GM21367 (cell line): ENCODE measurements around the gene CDC73.
"Not testable (repeated sequence)": the region's sequence is repeated elsewhere in the genome, so short reads cannot be mapped to it uniquely, and the experiment has no call there.

Experiments
- ATAC-seq: cut with Tn5 transposase; IDR thresholded peaks from one replicate; pipeline ENCODE4 v1.9.1; 2021; ENCODE audit not compliant: unreplicated experiment

The CDC73 gene

DNA sequence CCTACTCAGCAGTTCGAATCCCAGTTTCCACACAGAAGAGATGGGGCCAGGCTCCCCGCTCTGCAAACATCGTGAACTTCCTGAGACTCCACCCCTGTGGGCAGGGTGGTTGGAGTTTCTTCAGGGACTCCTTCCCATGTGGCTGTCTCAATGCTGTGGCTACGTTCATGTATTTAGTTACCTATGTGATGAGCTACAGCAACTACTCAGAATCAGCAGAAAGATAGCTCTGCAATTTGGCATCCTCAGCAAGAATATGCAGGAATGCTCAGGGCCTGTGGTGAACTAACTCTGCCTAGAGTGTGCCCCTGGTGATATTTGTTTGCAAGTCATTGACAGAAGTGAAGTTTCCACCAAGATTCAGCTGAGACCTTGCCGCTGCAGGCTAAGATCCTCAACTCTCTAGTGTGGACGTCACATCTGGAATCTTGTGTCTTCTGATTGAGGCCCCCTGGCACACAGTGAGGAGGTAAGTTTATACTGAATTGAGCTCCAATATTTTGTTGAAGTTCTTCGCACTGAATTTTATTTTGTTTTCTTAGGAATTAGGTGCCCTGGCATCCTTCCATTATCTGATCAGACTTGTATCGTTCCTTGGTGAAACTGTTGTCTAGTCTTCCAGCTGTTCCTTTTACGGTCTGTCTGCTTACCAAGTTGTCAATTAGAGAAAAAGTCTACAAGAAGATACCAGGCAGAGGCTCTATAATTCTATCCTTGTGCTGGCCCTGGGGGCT, 8.4 kb upstream of the CDC73 start:
- ATAC-seq = no peak

DNA sequence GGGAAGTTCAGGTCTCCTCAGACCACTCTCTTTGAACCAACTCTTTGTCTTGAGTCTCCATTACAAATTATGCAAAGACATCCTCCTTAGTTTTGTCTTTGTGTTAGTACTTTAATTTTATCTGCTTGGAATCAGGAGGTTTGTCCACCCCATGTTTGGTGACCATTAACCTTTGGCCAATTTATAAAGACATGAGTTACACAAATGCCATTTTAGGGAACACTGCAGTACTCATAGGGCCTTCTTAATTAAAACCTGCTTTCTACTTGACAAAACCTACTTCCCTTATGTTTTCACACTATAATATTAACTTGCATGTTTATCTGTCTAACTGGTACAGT, 7.9 kb upstream of the CDC73 start:
- no peak for ATAC-seq

DNA sequence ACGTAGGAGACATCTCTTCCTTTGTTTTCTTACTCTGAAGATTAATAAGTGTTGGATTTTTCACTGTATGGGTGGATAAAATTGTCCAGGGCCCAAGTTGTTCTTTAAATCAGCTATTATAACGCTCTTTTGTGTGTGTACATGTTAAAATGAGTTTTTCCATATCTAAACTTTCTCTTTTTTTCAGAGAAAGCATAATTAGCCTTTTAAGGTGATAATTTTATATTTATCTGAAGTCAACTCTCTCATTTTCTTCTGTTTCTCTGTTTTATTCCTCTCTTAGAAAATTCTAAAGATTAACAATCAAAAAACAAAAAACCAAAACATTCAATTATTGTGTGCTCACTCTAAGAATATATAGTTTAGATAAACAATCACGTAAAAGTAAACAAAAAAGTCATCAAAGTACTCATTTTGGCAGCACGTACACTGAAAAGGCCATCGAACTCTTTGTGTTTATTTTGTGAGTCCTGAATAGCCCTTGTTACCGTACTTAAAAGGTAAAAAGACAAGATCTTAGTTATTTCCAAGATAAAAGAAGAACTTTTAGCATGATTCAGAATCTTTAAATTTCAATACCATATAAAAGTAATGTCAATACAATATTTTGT, 7.2 kb upstream of the CDC73 start:
- ATAC-seq = no peak

DNA sequence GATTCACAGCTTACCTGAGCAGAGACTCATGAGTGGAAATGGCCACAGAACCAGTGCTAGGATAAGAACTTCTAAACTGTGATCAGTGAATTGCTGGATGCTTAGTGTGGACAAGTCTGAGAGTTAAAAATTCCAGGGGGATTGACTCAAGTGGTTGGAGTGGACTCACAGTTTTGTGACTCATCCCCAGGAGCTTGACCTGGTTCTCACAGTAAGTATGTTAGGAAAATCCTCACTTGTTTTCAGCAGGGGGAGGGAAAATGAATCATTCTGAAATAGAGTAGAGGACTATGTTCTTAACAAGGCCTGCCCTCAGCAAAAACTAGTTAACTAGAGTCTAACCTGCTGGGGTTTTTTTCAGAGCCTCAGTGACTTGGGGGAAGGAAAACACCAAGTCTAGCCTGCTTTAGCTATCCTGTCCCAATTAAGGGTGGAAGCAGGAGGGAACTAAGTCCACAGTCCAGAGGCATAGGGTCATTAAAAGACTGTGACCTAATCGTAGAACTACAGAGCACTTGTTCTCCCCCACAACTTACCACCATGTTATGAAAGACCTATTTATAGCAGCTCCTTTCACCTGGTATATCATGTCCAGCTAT, 6.1 kb upstream of the CDC73 start:
- no peak for ATAC-seq

DNA sequence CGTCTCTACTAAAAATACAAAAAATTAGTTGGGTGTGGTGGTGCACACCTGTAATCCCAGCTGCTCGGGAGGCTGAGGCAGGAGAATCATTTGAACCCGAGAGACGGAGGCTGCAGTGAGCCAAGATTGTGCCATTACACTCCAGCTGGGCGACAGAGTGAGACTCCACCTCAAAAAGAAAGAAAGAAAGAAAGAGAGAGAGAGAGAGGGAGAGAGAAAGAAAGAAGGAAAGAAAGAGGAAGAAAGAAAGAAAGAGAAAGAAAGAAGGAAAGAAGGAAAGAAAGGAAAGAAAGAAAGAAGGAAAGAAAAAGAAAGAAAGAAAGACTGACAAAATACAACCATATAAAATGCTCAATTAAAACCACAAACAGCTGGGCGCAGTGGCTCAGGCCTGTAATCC, 4.7 kb upstream of the CDC73 start:
- not testable (repeated sequence) for ATAC-seq

DNA sequence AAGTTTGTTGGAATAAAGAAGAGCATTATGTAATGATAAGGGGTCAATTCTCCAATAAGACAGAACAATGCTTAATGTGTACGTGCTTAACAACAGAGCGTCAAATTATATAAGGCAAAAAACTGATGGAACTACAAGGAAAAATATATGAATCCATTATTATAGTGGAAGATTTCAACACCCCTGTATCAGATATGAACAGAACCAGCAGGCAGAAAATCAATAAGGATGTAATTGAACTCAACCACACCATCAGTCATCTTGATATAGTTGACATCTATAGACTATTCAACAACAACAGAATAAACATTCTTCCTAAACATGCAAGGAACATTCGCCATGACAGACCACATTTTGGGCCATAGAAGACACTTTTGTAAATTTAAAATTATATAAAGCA, 3.6 kb upstream of the CDC73 start:
- no peak for ATAC-seq

DNA sequence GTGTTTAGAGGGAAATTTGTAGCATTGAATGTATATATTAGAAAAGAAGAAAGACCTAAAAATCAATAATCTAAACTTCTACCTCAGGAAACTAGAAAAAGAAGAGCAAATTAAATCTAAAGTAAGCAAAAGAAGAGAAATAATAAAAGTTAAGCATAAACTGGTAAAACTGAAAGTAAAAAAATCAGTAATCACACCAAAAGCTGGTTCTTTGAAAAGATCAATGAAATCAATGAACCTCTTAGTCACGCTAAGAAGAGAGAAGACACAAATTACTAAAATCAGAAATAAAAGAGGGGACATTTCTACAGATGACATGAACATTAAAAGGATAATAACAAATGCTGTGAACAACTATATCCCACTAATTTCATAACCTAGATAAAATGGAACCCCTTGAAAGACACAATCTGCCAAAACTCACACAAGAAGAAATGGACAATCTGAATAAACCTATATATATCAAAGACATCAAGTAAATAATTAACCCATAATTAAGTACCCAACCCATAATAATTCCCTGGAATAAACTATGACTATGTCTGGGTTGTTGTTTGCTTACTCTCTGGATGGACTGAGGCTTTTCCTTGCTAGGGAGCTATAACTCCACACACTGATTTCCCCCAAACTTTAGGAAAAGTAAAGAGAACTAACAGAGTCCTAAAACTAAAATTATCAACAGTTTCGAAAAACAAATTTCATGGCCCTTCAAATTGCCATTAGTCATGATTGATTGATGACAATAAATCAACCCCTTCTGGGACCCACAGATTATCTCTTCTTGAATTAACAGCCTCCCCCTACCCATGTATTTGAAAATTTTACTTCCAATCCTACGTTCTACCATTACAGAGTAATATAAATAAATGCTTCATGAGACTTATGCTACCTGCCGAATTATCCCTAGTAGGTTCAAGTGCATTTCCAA, 2.8 kb upstream of the CDC73 start:
- ATAC-seq = no peak

DNA sequence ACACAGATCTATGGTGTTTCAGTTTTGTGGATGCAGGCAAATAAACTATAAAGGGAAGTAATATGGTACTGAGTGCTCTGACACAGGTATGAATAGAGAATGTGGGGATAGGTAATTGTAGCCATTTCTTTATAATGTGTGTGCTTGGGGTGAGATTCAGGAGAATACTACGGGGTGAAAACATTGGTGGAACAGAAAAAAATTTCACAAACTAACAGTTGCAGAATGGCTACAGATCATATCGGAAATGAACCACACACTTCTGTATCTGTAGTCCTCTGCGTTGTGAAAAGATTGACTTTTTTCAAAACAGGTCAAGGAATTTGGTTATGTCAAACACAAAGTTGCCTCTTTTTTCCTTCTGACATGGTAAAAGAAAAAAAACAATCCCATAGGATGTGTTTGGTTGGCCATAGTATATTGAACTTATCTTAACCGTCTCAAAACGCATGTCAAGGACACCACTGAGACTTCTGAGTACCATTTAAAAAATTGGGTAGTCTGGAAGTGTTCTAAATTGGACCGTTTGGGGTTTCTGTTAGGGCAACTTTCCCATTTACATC, 1.1 kb upstream of the CDC73 start:
- ATAC-seq = no peak

DNA sequence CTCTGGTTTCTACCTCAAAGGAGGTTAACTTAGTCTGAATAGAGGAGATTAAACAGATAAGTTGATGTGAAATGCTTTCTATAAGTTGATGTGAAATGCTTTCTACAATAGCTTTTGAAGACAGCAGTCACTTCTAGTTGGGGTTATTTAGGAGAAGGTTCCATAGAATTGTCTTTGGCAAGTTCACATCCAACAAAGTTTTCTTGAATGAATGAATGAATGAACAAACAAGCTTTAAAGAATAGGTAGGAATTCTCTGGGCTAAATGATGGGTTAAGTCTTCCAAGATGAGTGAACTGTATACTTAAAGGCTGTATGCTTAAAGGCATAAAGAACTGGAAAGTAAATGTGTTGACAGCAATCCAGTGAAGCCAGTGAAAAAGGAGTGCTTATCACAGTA, 1.9 kb downstream of the CDC73 start:
- no peak for ATAC-seq

DNA sequence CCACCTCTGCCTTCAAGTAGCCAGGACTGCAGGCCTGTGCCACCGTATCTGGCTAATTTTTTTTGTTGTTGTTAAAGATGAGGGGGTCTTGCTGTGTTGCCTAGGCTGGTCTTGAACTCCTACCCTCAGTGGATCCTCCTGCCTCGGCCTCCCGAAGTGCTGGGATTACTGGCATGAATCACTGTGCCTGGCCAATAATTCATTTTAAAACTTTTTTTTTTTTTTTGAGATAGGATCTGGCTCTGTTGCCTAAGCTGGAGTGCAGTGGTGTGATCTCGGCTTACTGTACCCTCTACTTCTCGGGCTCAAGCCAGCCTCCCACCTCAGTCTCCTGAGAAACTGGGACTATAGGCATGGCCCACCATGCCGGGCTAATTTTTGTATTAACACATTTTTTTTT, 3.5 kb downstream of the CDC73 start:
- no peak for ATAC-seq

DNA sequence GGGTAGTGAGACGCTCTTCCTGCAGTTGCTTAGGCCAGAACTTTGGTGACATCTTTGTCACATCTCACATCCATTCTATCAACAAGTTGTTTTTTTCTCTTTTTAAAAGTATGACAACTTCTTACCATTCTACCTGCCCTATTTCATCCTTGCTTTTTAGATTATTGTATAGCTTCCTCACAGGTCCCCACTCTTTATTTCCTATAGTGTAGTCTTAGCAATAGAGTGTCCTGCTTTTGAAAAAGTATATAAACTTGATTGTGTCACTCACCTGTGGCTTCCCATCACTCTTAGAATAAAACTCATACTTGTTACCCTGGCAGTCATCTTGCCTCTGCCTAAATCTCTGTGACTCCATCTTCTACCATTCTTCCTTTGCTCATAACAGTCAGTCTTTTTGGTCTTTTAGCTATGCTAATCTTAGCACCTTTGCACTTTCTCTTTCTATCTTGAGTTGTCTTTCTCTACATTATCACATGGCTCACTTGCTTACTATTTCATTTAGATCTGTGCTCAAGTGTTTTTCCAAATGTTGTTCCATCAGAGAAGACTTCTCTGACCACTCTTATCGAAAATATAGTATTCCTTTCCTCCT, 9.5 kb downstream of the CDC73 start:
- no peak for ATAC-seq

DNA sequence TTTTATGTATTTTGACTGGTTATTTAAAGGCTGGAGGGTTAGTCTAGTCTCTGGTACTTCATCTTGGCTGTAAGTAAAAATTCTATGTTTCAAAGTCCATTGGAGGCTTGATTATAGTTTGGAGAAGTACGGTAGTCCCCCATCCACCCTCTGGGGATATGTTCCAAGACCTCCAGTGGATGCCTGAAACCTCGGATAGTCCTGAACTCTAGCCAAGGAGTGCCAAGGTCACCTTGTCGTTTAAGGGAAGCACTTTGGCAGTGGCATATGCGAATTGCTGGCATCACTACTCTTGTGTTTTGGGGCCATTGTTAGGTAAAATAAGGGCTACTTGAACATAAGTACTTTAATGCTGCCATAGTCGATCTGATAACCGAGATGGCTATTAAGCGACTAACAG, 18.4 kb downstream of the CDC73 start:
- ATAC-seq = no peak

DNA sequence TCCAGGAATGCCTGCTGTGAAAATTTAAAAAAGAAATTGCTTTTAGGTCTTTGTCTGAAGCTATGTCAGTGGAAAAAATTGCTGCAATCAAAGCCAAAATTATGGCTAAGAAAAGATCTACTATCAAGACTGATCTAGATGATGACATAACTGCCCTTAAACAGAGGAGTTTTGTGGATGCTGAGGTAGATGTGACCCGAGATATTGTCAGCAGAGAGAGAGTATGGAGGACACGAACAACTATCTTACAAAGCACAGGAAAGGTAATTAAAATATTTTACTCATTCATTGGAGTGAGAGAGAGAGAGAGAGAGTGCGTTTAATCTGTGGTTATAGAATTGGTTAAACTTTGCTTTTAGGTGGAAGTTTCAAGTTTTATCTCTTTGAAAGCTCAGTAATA, 20.0 kb downstream of the CDC73 start:
- no peak for ATAC-seq

DNA sequence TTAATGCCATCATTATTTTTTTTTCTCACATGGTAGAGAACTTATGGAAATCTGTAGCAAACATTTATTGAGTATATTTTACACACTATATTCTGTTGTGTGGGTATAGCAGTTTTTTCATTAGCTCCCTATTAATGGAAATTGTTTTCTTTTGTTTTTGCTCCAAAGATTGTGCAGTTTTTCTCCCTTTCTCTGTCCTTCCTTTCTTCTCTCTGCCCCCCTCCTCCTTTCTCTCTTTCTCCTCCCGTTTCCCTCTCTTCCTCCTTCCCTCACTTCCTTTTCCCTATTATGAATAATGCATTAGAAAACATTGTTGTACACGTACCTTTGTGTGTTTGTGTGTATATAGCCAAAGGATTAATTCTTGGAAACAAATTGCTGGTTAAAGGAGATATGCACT, 20.6 kb downstream of the CDC73 start:
- ATAC-seq = no peak

DNA sequence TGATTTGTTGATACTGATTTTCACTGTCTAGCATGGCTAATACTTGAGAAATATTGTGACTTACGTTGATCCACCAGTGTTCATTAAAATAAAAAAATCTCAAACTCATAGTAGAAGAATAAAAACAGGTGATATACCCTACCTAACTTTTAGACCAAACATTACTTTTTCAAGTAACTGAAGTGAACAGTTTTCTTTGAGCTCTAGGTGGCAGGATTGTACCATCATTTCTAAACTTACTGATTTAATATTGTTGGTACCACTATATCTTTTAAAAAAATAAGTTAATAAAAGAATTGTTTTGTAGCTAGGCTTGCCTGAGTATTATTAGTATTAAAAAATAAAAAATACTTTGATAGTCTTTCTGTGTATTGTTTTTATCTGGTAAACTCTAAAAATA, 21.5 kb downstream of the CDC73 start:
- ATAC-seq = no peak

DNA sequence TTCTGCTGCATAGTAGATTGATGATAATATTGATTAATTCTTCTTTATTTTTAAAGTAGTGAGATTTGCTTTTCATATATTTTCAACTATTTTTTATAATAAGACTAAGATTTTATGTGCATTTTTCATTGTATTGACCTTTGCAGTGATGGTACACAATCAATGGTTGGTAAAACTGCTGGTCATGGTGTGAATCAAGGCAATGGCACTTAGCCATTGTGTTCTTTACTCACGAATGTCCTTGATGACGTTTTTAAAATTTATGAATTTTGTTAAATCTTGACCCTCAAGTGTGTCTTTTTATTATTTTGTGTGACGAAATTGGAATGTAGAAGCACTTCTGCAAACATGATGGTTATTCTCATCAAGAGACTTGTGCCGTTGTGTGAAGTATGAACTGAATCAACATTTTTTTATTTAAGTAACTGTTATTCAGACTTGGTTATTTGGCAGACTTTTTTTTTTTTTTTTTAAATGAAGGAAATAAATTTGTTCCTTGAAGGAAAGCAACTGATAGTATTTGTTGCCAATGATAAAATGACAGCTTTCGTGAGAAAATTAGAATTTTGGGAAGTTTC, 22.6 kb downstream of the CDC73 start:
- ATAC-seq = no peak

DNA sequence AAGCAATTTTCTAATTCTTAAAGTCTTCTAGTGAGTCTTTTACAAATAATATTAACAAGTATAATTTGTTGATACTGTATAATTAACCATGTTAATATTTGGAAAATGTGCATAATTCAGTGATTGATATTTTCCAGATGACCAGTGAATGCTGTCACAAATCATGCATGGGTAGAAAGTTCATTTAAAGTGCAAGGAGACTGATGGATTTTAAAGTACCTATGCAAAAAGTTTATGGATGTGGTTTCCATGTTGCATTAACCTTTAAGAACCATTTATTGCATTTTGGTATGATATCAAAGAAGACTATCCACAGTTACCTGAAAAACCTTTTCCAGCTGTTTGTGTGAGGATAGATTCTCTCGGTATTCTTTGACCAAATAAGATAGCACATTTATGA, 23.2 kb downstream of the CDC73 start:
- no peak for ATAC-seq

DNA sequence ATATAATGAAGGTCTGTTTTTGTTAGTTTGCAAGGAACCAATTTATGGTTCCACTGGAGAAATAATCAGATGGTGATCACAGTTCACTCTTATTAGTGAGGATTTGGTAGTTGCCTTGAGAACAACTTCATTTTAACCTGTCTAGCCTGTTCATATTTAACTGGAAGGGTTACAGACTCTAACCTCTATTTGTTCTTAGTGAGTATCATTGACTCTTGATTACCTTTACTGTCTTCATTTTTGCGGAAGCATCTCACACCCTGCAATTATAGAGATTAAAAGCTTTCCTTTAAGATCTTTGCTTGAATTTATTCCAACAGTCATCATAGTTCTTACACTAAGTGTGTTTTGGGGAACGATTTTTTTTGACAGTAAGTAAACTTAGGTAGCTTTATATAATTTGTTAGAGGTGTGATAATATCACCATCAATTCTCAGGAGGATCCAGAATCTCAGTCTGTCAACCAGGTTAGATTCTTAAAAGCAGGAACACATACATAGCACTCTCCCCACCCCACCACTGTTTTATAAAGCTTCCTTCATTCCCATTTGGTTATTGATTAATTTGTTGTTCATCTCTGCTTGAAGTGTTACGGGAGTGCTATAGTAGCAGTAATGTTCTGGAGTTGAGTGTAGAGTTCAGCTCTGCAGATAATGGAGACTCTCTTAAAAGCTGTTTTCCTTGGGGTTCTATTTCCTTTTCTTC, 34.4 kb downstream of the CDC73 start:
- no peak for ATAC-seq

DNA sequence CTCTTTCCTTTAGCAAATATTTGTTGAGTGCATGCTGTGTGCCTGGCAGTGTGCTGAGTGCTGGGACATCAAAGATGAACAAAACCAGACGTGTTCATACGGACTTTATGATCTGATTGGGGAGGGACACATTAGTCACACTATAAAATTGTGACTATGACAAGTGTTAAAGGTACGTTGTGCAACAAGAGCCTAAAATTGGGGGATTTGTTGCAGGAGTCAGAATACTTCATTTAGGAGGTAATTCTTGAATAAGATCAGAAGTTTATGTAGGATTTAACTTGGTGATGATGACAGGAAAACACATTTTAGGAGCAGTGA, 35.0 kb downstream of the CDC73 start:
- no peak for ATAC-seq

DNA sequence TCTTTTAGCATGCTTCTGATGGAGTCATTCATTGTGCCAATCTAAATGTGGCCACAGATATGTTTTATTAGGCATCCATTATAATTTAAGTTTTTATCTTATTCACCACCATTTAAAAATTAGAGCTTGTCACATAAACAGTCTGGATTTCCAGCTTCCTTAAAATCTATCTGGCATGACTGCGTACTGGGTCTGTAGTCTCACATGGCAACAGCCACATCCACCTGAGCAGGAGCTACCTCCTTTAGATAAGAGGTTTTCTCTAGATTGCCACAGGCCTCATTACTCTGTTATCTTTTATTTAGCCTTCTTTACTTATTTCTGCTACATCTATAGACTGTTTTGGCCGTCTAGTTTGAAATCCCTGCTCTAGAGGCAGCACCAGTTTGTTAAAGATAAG, 35.5 kb downstream of the CDC73 start:
- ATAC-seq = no peak
